ENCODE data around the gene CPD. TPM values are rescaled to one million over a fixed set of nuclear protein-coding genes. Genes with fewer than 3 reads are reported as not detected.

CPD gene
- polyA plus RNA-seq, 4 donors: 51.1 to 109 (median 85.7) TPM

DNA sequence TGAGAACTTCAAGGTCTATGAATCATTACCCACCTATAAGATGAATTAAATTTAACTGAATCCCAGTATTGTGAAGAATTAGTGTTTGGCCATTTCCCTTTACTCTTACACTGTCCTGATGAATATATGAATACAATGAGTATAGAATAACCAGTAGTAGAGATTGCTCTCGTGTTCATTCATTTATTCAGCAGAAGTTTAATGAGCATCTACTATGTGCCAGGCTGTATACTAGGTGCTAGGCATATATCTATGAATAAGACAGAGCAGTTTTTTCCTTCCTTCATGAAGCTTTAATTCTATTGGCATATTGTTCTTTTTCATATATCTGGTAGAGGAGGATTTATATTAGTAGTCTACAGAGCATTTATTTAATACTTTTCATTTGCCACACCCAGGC is 104.4 kb downstream of the CPD start:
- DNase-seq (ENCODE audit: low read depth in 4 of 4, low spot score in 3 of 4): no peak

DNA sequence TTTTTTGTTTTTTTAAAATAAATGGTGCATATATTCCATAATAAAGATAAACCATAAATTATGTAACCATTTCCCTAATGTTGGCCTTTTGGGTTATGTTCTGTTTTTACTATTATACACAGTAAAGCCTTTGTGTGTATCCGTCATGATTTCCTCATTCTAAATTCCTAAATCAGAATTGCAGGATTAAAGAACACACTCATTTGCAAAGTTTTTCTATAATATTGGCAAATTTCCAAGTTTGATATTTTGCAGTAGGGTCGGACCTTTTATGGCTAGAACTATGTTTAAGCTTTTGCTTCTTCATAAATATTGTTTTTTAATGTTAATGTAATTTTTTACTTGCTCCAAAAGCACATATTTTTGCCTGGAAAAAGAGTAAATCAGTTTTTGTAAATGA is 115.1 kb downstream of the CPD start:
- DNase-seq (ENCODE audit: low read depth in 4 of 4, low spot score in 3 of 4): no peak

- DNase-seq (ENCODE audit: low read depth in 4 of 4, low spot score in 3 of 4): no peak
These were observed 116.9 kb downstream of the CPD start for GRCh38 chr17:30495586-30495985.

DNA sequence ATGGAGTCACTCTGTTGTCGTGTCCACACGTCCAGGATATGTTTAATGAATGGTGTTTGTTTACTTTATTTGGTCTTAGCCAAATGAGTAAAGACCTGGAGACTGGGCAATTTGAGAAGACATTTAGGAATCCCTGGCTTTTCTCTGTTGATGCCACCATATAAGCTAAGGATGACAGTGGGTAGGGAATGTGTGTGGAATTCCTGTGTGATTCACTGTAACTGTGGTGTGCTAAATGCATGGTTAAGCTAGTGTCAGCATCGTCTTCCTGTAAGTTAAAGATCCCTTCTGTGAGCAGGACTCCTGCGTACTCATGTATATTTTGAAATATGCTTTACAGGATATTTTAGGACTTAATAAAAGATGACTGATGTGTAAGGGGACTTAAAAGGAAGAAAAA is 124.8 kb downstream of the CPD start:
- DNase-seq (ENCODE audit: low read depth in 4 of 4, low spot score in 3 of 4): no peak

DNA sequence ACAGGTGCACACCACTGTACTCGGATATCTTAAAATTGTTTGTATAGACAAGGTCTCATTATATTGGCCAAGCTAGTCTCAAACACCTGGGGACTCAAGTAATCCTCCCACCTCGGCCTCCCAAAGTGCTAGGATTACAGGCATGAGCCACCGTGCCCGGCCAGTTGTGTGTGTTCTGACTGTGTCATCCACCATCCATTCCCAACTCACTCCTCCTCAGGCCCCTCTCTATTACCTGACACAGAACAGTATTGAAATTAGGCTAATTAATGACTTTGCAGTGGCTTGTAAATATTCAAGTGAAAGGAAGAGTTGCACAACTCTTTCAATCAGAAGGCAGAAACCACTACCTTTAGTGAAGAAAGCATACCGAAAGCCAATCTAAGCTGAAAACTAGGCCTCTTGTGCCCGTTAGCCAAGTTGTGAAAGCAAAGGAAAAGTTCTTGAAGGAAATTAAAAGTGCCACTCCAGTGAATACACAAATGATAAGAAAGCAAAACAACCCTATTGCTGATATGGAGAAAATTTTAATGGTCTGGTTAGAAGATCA is 127.2 kb downstream of the CPD start:
- no peak for DNase-seq (ENCODE audit: low read depth in 4 of 4, low spot score in 3 of 4)

DNA sequence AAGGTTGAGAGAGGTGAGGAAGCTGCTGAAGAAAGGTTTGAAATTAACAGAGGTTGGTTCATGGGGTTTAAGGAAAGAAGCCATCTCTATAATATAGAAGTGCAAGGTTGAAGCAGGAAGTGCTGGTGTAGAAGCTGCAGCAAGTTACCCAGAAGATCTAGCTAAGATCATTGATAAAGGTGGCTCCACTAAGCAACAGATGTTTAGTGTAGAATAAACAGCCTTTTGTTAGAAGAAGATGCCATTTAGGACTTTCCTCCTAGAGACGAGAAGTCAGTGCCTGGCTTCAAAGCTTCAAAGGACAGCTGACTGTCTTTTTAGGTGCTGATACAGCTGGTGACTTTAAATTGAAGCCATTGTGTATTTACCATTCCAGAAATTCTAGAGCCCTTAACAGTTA is 127.8 kb downstream of the CPD start:
- DNase-seq (ENCODE audit: low read depth in 4 of 4, low spot score in 3 of 4): no peak

DNA sequence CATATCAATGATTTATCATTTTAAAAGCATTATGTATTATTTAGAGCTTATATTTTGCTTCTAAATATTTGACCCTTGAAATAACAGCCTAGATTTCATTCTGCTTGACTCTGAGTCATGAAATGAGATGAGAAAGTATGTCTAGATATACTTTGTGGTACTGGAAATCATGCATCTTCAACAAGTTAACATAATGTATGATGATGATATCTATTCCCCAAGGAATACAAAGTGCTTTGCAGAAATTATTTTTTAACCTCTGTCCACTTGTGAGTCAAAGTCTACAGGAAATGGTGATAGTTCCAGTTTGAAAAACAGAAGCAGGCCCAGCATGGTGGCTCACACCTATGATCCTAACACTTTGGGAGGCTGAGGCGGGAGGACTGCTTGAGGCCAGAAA is 134.6 kb downstream of the CPD start:
- no peak for DNase-seq (ENCODE audit: low read depth in 4 of 4, low spot score in 3 of 4)

- no peak for DNase-seq (ENCODE audit: low read depth in 4 of 4, low spot score in 3 of 4)
These were observed 136.3 kb downstream of the CPD start for GRCh38 chr17:30514895-30515596.

GRCh38 chr17:30517786-30518185 is 139.1 kb downstream of the CPD start:
- no peak for DNase-seq (ENCODE audit: low read depth in 4 of 4, low spot score in 3 of 4)

GRCh38 chr17:30519166-30519565 is 140.4 kb downstream of the CPD start:
- no peak for DNase-seq (ENCODE audit: low read depth in 4 of 4, low spot score in 3 of 4)

Other genes starting within 250 kb of the CPD start
- gene SLC6A4, start 143.2 kb upstream of the CPD start, polyA plus RNA-seq (ENCODE audit: insufficient read length in 4 of 4): 1 to 10 TPM in 3 of 4 donors, under 1 TPM in 1; 0.44 to 5.9 (median 1.4) TPM
- 10 to 100 TPM; 62.7 to 93.6 (median 81.6) TPM for gene BLMH, start 87.0 kb upstream of the CPD start, polyA plus RNA-seq (ENCODE audit: insufficient read length in 4 of 4)
- 1 to 10 TPM in 1 of 4 donors, under 1 TPM in 2, not detected in 1; 0.20 to 1.4 (median 0.81) TPM for gene TMIGD1, start 44.9 kb upstream of the CPD start, polyA plus RNA-seq (ENCODE audit: insufficient read length in 4 of 4)
- 10 to 100 TPM; 44.5 to 58.6 (median 51.4) TPM for gene GOSR1, start 98.5 kb downstream of the CPD start, polyA plus RNA-seq (ENCODE audit: insufficient read length in 4 of 4)

Measured in left renal pelvis (tissue), 4 donors.